Stomach (tissue), 4 donors: ENCODE results near the gene ROCK2.

Experiments used
- CTCF ChIP-seq, 7 experiments: fragments of 450-650 bp in 4 of 7; fragments of 200-600 bp in 3 of 7; sonication (generic) in 3 of 7; IDR thresholded peaks; one replicate each; pipeline ENCODE4 v1.5.1; 2016 to 2019; ENCODE audit warnings: antibody characterized with exemption in 7 of 7, control low read depth in 2 of 7, mild to moderate bottlenecking in 1 of 7
- EP300 ChIP-seq: sonication (generic); formaldehyde crosslinking; IDR thresholded peaks from one replicate; pipeline ENCODE4 v1.6.1; 2017; ENCODE audit warnings: antibody characterized with exemption
- POLR2A ChIP-seq, 4 donors: fragments of 450-650 bp; IDR thresholded peaks; one replicate each; pipeline ENCODE4 v1.6.1; 2016; ENCODE audit warnings: antibody characterized with exemption in 4 of 4, control low read depth in 2 of 4, mild to moderate bottlenecking in 1 of 4, moderate library complexity in 1 of 4
- POLR2AphosphoS5 ChIP-seq, 3 donors: sonication (generic); formaldehyde crosslinking; IDR thresholded peaks; one replicate each; pipeline ENCODE4 v1.6.1; 2016; ENCODE audit warnings: antibody characterized with exemption in 3 of 3

DNA sequence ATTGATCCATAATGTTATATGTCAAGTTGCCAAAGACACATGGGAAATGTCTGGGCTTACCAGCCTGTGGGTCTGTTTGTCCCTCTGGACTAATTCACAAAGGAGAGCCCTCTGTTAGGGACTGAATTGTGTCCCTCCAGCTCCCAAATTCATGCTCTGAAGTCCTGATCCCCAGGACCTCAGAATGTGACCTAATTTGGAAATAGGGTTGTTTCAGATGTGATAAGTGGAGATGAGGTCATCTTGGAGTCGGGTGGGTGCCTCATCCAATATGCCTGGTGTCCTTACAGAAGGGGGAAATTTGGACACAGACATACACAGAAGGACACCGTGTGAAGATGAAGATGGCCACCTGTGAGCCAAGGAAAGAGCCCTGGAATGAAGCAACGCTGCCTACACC, 41.4 kb upstream of the ROCK2 start:
- TF ChIP-seq POLR2A (IDR thresholded peaks at IDR 0.05) = no peak
- TF ChIP-seq CTCF (IDR thresholded peaks at IDR 0.05) = no peak
- TF ChIP-seq POLR2AphosphoS5 (IDR thresholded peaks at IDR 0.05) = no peak
- no peak for TF ChIP-seq EP300
